Gastroesophageal sphincter (tissue), 3 donors: ENCODE results near the gene SH3BP2.

Experiments
- CTCF ChIP-seq, 4 experiments: fragments of 200-600 bp in 2 of 4; fragments of 450-650 bp in 2 of 4; sonication (generic) in 1 of 4; IDR thresholded peaks; one replicate each; pipeline ENCODE4 v1.5.1; 2017 to 2019; ENCODE audit warnings: antibody characterized with exemption in 4 of 4, mild to moderate bottlenecking in 2 of 4, moderate library complexity in 2 of 4
- POLR2A ChIP-seq, 2 donors: fragments of 450-650 bp; IDR thresholded peaks; one replicate each; pipeline ENCODE4 v1.6.1; 2017; ENCODE audit warnings: antibody characterized with exemption in 2 of 2, mild to moderate bottlenecking in 2 of 2, moderate library complexity in 1 of 2

GRCh38 chr4:2792396-2792710 is 532 bp upstream of the SH3BP2 start:
- no peak for TF ChIP-seq CTCF (IDR thresholded peaks at IDR 0.05)
- no peak for TF ChIP-seq POLR2A (IDR thresholded peaks at IDR 0.05)
